A549 (cell line): ENCODE data around the gene DGCR2. TPM values are rescaled to one million over a fixed set of nuclear protein-coding genes. Genes with fewer than 3 reads are reported as not detected.

ENCODE experiments used
- ATAC-seq, 2 experiments: fragments of 200-7000 bp in 1 of 2; fragments of >200 bp in 1 of 2; cut with Nextera tagmentation in 1 of 2; cut with Tn5 transposase in 1 of 2; 3 replicates each; pipeline versions ENCODE4 v1.8.0 to v1.9.1; 2018 to 2020; ENCODE audit warnings: mild to moderate bottlenecking in 1 of 2, moderate library complexity in 1 of 2
- CTCF ChIA-PET: fragments of 300-600 bp; sonication (Branson Sonifier 250); formaldehyde crosslinking; extraction: SDS; loops from one replicate; lab custom pipeline; 2021; ENCODE audit warnings: antibody characterized with exemption, inconsistent platforms; lab: Yijun Ruan, JAX
- POLR2A ChIA-PET: fragments of 350-600 bp; formaldehyde crosslinking; extraction: SDS; loops from one replicate; lab custom pipeline; 2021; ENCODE audit warnings: antibody characterized with exemption, inconsistent platforms; lab: Yijun Ruan, JAX
- DNase-seq, 2 experiments: peaks; one replicate each; pipeline versions ENCODE4 v3.0.0 to v3.0.0-alpha.2; 2011 to 2016; ENCODE audit warnings: low read depth in 1 of 2, low spot score in 1 of 2
- FAIRE-seq: peaks from 2 replicates; lab custom pipeline; 2011; peaks lifted over from hg19 to GRCh38; lab: Jason Lieb, UNC
- H3K27ac ChIP-seq, 2 experiments: fragments of >200 bp; sonication (Bioruptor Twin); formaldehyde crosslinking; 3 replicates each; pipeline ENCODE4 v1.5.1; 2016 to 2017
- H3K4me1 ChIP-seq: fragments of >200 bp; sonication (Bioruptor Twin); formaldehyde crosslinking; 3 replicates; pipeline ENCODE4 v1.6.1; 2016
- H3K4me2 ChIP-seq: fragments of >200 bp; sonication (Bioruptor Twin); formaldehyde crosslinking; 3 replicates; pipeline ENCODE4 v1.6.1; 2016
- H3K4me3 ChIP-seq: fragments of >200 bp; sonication (Bioruptor Twin); formaldehyde crosslinking; 3 replicates; pipeline ENCODE4 v1.5.1; 2016
- H3K9me3 ChIP-seq: fragments of >200 bp; sonication (Bioruptor Twin); formaldehyde crosslinking; 3 replicates; pipeline ENCODE4 v1.6.1; 2016
- BCL3 ChIP-seq: fragments of >200 bp; sonication (Bioruptor Twin); formaldehyde crosslinking; IDR thresholded peaks from 3 replicates; pipeline ENCODE4 v1.6.1; 2016
- BHLHE40 ChIP-seq: IDR thresholded peaks from 2 replicates; pipeline ENCODE4 v1.6.1; 2012; ENCODE audit warnings: low read depth, low read length, inconsistent platforms
- CBX2 ChIP-seq: fragments of 200-600 bp; sonication (generic); IDR thresholded peaks from 2 replicates; pipeline ENCODE4 v1.6.1; 2016; ENCODE audit warnings: low read depth, mild to moderate bottlenecking, borderline replicate concordance
- CHD4 ChIP-seq: fragments of 200-600 bp; sonication (generic); IDR thresholded peaks from 2 replicates; pipeline ENCODE4 v1.6.1; 2016; ENCODE audit warnings: antibody characterized with exemption, mild to moderate bottlenecking, borderline replicate concordance
- EHF ChIP-seq: fragments of 250-450 bp; sonication (Bioruptor Pico); IDR thresholded peaks from 2 replicates; pipeline ENCODE4 v1.5.0; 2020; ENCODE audit warnings: mild to moderate bottlenecking
- EHMT2 ChIP-seq: fragments of 200-600 bp; sonication (generic); IDR thresholded peaks from 2 replicates; pipeline ENCODE4 v1.6.1; 2016; ENCODE audit warnings: antibody characterized with exemption, low read depth, mild to moderate bottlenecking, moderate library complexity
- ELK1 ChIP-seq: fragments of 150-350 bp; IDR thresholded peaks from 2 replicates; pipeline ENCODE4 v1.6.1; 2014; ENCODE audit warnings: low read depth, mild to moderate bottlenecking, low read length
- ESRRA ChIP-seq: fragments of 150-350 bp; IDR thresholded peaks from 2 replicates; pipeline ENCODE4 v1.6.1; 2014; ENCODE audit warnings: mild to moderate bottlenecking, low read length, borderline replicate concordance
- FOSB ChIP-seq: fragments of 250-450 bp; sonication (Bioruptor Pico); IDR thresholded peaks from 2 replicates; pipeline ENCODE4 v1.5.0; 2020; ENCODE audit warnings: mild to moderate bottlenecking, moderate library complexity
- FOSL2 ChIP-seq, 2 experiments: fragments of 450-650 bp in 1 of 2; fragments of >200 bp in 1 of 2; sonication (Bioruptor Twin) in 1 of 2; formaldehyde crosslinking; IDR thresholded peaks; 2 replicates each; pipeline versions ENCODE4 v1.5.0 to v1.6.1; 2016 to 2020; ENCODE audit warnings: mild to moderate bottlenecking in 1 of 2, moderate library complexity in 1 of 2
- GATA3 ChIP-seq: IDR thresholded peaks from 2 replicates; pipeline ENCODE4 v1.6.1; 2012; ENCODE audit warnings: borderline replicate concordance
- HDAC2 ChIP-seq: fragments of 200-600 bp; sonication (generic); IDR thresholded peaks from 2 replicates; pipeline ENCODE4 v1.6.1; 2016
- HMGXB4 ChIP-seq: fragments of 250-450 bp; sonication (Bioruptor Pico); IDR thresholded peaks from 2 replicates; pipeline ENCODE4 v1.5.0; 2021; ENCODE audit warnings: mild to moderate bottlenecking, moderate library complexity, borderline replicate concordance
- KDM5A ChIP-seq: fragments of 200-600 bp; sonication (generic); IDR thresholded peaks from 2 replicates; pipeline ENCODE4 v1.6.1; 2016; ENCODE audit warnings: antibody characterized with exemption, mild to moderate bottlenecking
- MAX ChIP-seq: IDR thresholded peaks from 2 replicates; pipeline ENCODE4 v1.6.1; 2012
- MAZ ChIP-seq: fragments of 150-350 bp; IDR thresholded peaks from 2 replicates; pipeline ENCODE4 v1.6.1; 2014; ENCODE audit warnings: antibody characterized with exemption, low read depth, low read length, borderline replicate concordance
- NFE2L2 ChIP-seq: fragments of 150-350 bp; conservative IDR thresholded peaks from 2 replicates; pipeline ENCODE4 v1.6.1; 2014; ENCODE audit warnings: low read length
- NPAS2 ChIP-seq: fragments of 250-450 bp; sonication (Bioruptor Pico); IDR thresholded peaks from 2 replicates; pipeline ENCODE4 v1.8.0; 2022; ENCODE audit warnings: mild to moderate bottlenecking, moderate library complexity, borderline replicate concordance
- NR3C1 ChIP-seq: fragments of >200 bp; sonication (Bioruptor Twin); formaldehyde crosslinking; IDR thresholded peaks from 3 replicates; pipeline ENCODE4 v1.6.1; 2017
- PHF8 ChIP-seq: fragments of 200-600 bp; sonication (generic); IDR thresholded peaks from 2 replicates; pipeline ENCODE4 v1.6.1; 2016; ENCODE audit warnings: low read depth, mild to moderate bottlenecking, antibody characterized with exemption, moderate library complexity, borderline replicate concordance
- REST ChIP-seq: fragments of 200-600 bp; sonication (generic); IDR thresholded peaks from 2 replicates; pipeline ENCODE4 v1.6.1; 2016; ENCODE audit warnings: antibody characterized with exemption, mild to moderate bottlenecking, moderate library complexity
- SMC3 ChIP-seq: fragments of >200 bp; sonication (Bioruptor Twin); formaldehyde crosslinking; IDR thresholded peaks from 3 replicates; pipeline ENCODE4 v1.6.1; 2018; ENCODE audit warnings: inconsistent platforms
- SREBF2 ChIP-seq: fragments of 450-650 bp; IDR thresholded peaks from 2 replicates; pipeline ENCODE4 v1.6.1; 2014; ENCODE audit warnings: mild to moderate bottlenecking, moderate library complexity
- TFCP2L1 ChIP-seq: fragments of 250-450 bp; sonication (Bioruptor Pico); IDR thresholded peaks from 2 replicates; pipeline ENCODE4 v1.5.0; 2021; ENCODE audit warnings: mild to moderate bottlenecking
- TP53 ChIP-seq: fragments of 250-450 bp; sonication (Bioruptor Pico); IDR thresholded peaks from 2 replicates; pipeline ENCODE4 v1.5.0; 2021; ENCODE audit warnings: mild to moderate bottlenecking, moderate library complexity
- ZC3H11A ChIP-seq: fragments of 450-650 bp; IDR thresholded peaks from 2 replicates; pipeline ENCODE4 v1.6.1; 2014; ENCODE audit warnings: antibody characterized with exemption, mild to moderate bottlenecking
- ZFP36 ChIP-seq: fragments of 450-650 bp; IDR thresholded peaks from 2 replicates; pipeline ENCODE4 v1.6.1; 2014; ENCODE audit warnings: borderline replicate concordance; ENCODE audit not compliant: partially characterized antibody
- ZNF302 ChIP-seq: fragments of 250-450 bp; sonication (Bioruptor Pico); IDR thresholded peaks from 2 replicates; pipeline ENCODE4 v1.9.0; 2021; ENCODE audit warnings: inconsistent platforms, mild to moderate bottlenecking, moderate library complexity
- ZSCAN20 ChIP-seq: fragments of 250-450 bp; sonication (Bioruptor Pico); IDR thresholded peaks from 2 replicates; pipeline ENCODE4 v1.8.0; 2022; ENCODE audit warnings: mild to moderate bottlenecking, moderate library complexity
- WGBS: methylation state at CpG from one replicate; pipeline ENCODE4 v1.1.6; 2017; ENCODE audit errors: missing lambda C conversion rate; 5-methylcytosine and 5-hydroxymethylcytosine counted together
- polyA plus RNA-seq, 4 experiments: library from polyadenylated mRNA; depleted of rRNA in 3 of 4; stranded (reverse); fragments of >200 nt; fragmentation: RNase III in 1 of 4; extraction: RNeasy Plus Mini Kit Qiagen cat#74134 plus additional on column Dnase treatment in 1 of 4; gene quantifications; 2 replicates in 3 of 4; 3 replicates in 1 of 4; pipeline ENCODE4 v1.2.3, GENCODE V29; 2011 to 2017

Gene DGCR2
- polyA plus RNA-seq, 2 of the 4 experiments (the other 2 are of a cell fraction), result 10.6 to 17.9 TPM

GRCh38 chr22:19040391-19040861 lies 81.8 kb downstream of the DGCR2 start:
- CTCF ChIA-PET, result no interaction called here
- FAIRE-seq (no peak), ATAC-seq (no peak), DNase-seq (no peak)
- no peak overlapping the region for H3K4me3 ChIP-seq
- H3K4me2 ChIP-seq, result no peak overlapping the region
- WGBS, result 100% methylated on average over 1 of the region's 4 CpGs
- no peaks in the 10 kb centered on the region for H3K9me3 ChIP-seq
- H3K27ac ChIP-seq, result no peak overlapping the region
- no peak for TF ChIP-seq KDM5A
- no peak for TF ChIP-seq MAX
- no peak for TF ChIP-seq NR3C1
- no peak for TF ChIP-seq NFE2L2
- TF ChIP-seq PHF8, result no peak
- no peak for TF ChIP-seq MAZ
- no peak for TF ChIP-seq EHF (CRISPR knock-in tag)
- TF ChIP-seq ZFP36, result no peak
- TF ChIP-seq HDAC2, result no peak
- TF ChIP-seq ZC3H11A, result no peak
- TF ChIP-seq FOSL2 (IDR thresholded peaks at IDR 0.05), result no peak
- no peak for TF ChIP-seq FOSL2 (CRISPR knock-in tag; IDR thresholded peaks at IDR 0.05)
- TF ChIP-seq HMGXB4 (CRISPR knock-in tag), result no peak
- no peak for TF ChIP-seq FOSB (CRISPR knock-in tag)
- TF ChIP-seq ZNF302, result no peak
- TF ChIP-seq ZSCAN20 (CRISPR knock-in tag), result no peak
- H3K4me1 ChIP-seq, result no peaks in the 10 kb centered on the region
- POLR2A ChIA-PET, result no interaction called here

GRCh38 chr22:19039796-19040280 lies 82.4 kb downstream of the DGCR2 start:
- Histone ChIP-seq H3K27ac (no peak overlapping the region), H3K9me3 (no peaks in the 10 kb centered on the region), H3K4me2 (no peak overlapping the region), H3K4me3 (no peak overlapping the region), H3K4me1 (no peaks in the 10 kb centered on the region)
- DNase-seq (no peak), FAIRE-seq (no peak), ATAC-seq (no peak)
- WGBS, result 60% methylated on average over 1 of the region's 6 CpGs
- ChIA-PET CTCF (no interaction called here), POLR2A (no interaction called here)
- no peak for TF ChIP-seq ZSCAN20 (CRISPR knock-in tag)
- no peak for TF ChIP-seq NPAS2 (CRISPR knock-in tag)
- no peak for TF ChIP-seq SREBF2
- TF ChIP-seq EHMT2, result no peak
- TF ChIP-seq ESRRA, result no peak
- TF ChIP-seq CBX2, result no peak
- no peak for TF ChIP-seq TFCP2L1 (CRISPR knock-in tag)
- TF ChIP-seq BHLHE40, result no peak
- no peak for TF ChIP-seq TP53
- no peak for TF ChIP-seq ZNF302
- no peak for TF ChIP-seq BCL3
- TF ChIP-seq REST, result no peak
- TF ChIP-seq NR3C1, result no peak
- no peak for TF ChIP-seq GATA3
- no peak for TF ChIP-seq CHD4
- TF ChIP-seq ELK1, result no peak
- TF ChIP-seq SMC3, result no peak
- TF ChIP-seq ZC3H11A, result no peak
